HepG2 (cell line): ENCODE measurements around the gene ZKSCAN5. TPM values are rescaled to one million over a fixed set of nuclear protein-coding genes. Genes with fewer than 3 reads are reported as not detected.

ENCODE experiments used
- PRMT3 ChIP-seq: sonication (generic); formaldehyde crosslinking; IDR thresholded peaks from 2 replicates; pipeline ENCODE4 v1.8.1; 2022; ENCODE audit warnings: low read depth, mild to moderate bottlenecking, moderate library complexity, missing genetic modification reagents, borderline replicate concordance
- SPEN ChIP-seq: sonication (generic); formaldehyde crosslinking; IDR thresholded peaks from 2 replicates; pipeline ENCODE4 v1.5.1; 2020; ENCODE audit warnings: low read depth, mild to moderate bottlenecking, missing genetic modification reagents
- ZFY ChIP-seq: sonication (generic); formaldehyde crosslinking; IDR thresholded peaks from 2 replicates; pipeline ENCODE4 v1.4.0; 2020; ENCODE audit warnings: missing genetic modification reagents
- ZNF331 ChIP-seq: sonication (generic); formaldehyde crosslinking; IDR thresholded peaks from 2 replicates; pipeline ENCODE4 v1.4.0; 2020; ENCODE audit warnings: missing genetic modification reagents
- ZNF652 ChIP-seq: IDR thresholded peaks from 2 replicates; pipeline ENCODE4 v1.6.1; 2016; ENCODE audit warnings: low read depth, borderline replicate concordance
- ZNF772 ChIP-seq: sonication (generic); formaldehyde crosslinking; IDR thresholded peaks from 2 replicates; pipeline ENCODE4 v1.5.0; 2020; ENCODE audit warnings: mild to moderate bottlenecking, missing genetic modification reagents
- polyA plus RNA-seq, 8 experiments: library from polyadenylated mRNA; depleted of rRNA in 3 of 8; stranded (reverse) in 7 of 8; unstranded in 1 of 8; fragments of >200 nt; fragmentation: Illumina TruSeq in 4 of 8; extraction: Trizol in 4 of 8; gene quantifications; 2 replicates each; pipeline versions ENCODE4 v1.2.1 to v1.2.3, GENCODE V29; 2011 to 2016; ENCODE audit warnings: low read depth in 4 of 8, missing spikeins in 1 of 8, mixed read lengths in 1 of 8; ENCODE audit not compliant: insufficient read depth in 1 of 8
- total RNA-seq, 5 experiments: library from RNA; depleted of rRNA; stranded (reverse); fragments of >200 nt; fragmentation: Illumina TruSeq; extraction: Trizol; gene quantifications; 2 replicates each; pipeline ENCODE4 v1.2.3, GENCODE V29; 2016; ENCODE audit warnings: low read depth in 1 of 5
- TF ChIP-seq, protein P1 (sequence below): sonication (generic); formaldehyde crosslinking; IDR thresholded peaks from 2 replicates; pipeline ENCODE4 v1.8.0; 2022; ENCODE audit warnings: missing genetic modification reagents, mild to moderate bottlenecking, borderline replicate concordance
- TF ChIP-seq, protein P2 (sequence below): sonication (generic); formaldehyde crosslinking; IDR thresholded peaks from 2 replicates; pipeline ENCODE4 v1.5.0; 2020; ENCODE audit warnings: mild to moderate bottlenecking, missing genetic modification reagents, borderline replicate concordance
- TF ChIP-seq, protein P3 (sequence below): IDR thresholded peaks from 2 replicates; pipeline ENCODE4 v1.6.1; 2016; ENCODE audit warnings: mild to moderate bottlenecking, missing biosample characterization, missing genetic modification reagents
- TF ChIP-seq, protein P4 (sequence below): sonication (generic); formaldehyde crosslinking; IDR thresholded peaks from 2 replicates; pipeline ENCODE4 v1.4.0; 2020; ENCODE audit warnings: mild to moderate bottlenecking, missing genetic modification reagents

ZKSCAN5 gene
- total and polyA plus RNA-seq, 2 of the 13 experiments (the other 11 are each of a cell fraction or from before 2014, with no cell fraction given), result 5.5 to 11.7 TPM

DNA sequence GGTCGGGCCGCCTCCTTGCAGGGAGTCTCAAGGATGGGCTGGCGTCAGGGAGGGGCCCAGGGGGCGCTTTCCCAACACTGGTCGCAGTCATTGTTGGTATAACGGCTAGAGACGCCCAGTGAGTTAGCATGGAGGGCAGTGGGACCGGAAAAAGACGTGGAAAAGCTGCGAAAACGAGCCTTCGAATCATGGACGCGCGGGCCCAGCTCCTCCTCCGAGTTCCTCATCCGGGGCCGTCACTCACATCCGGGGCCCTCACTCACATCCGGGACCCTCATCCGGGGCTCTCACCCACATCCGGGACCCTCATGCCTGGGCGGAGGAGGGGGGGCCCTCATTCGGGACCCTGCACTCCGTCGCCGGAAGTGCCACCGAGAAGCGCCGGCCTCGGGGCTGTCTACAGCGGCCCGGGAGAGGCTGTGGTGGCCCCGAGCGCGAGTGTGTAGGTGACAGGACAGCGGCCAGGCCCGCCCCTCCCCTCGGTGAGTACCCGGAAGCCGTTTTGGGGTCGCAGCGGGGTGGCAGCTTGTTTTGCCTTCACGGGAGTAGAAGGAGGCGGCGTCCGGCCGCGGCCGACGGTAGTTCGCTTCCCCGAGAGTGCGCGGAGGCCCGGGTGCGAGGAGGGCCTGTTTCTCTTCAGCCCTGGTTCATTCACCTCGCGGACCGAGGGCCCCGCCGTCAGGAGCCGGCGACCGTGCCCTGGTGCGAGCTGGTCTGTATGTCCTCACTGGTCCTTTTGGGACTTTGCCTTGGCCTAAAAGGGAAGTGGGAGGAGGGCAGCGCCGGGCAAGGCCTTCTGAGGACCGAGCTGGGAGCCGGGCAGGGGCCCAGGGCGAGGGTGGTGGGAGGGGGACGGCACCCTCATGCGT is 54.1 kb downstream of the ZKSCAN5 start, which contains the start of gene ZNF655 (continued):
- TF ChIP-seq ZNF652 (0 out of 2 replicates have a peak, but pooled peaks have one; percentile 9), ZNF772 (CRISPR knock-in tag) (peak; percentile 72; the same call in 1 of the 2 replicates), SPEN (peak; percentile 99; the same call in 1 of the 2 replicates), ZNF331 (no peak), ZFY (CRISPR knock-in tag) (peak; percentile 95), PRMT3 (CRISPR knock-in tag) (no peak)
- TF ChIP-seq, protein P1, sequence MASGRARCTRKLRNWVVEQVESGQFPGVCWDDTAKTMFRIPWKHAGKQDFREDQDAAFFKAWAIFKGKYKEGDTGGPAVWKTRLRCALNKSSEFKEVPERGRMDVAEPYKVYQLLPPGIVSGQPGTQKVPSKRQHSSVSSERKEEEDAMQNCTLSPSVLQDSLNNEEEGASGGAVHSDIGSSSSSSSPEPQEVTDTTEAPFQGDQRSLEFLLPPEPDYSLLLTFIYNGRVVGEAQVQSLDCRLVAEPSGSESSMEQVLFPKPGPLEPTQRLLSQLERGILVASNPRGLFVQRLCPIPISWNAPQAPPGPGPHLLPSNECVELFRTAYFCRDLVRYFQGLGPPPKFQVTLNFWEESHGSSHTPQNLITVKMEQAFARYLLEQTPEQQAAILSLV (CRISPR knock-in tag), result peak; percentile 39; the same call in 1 of the 2 replicates
- TF ChIP-seq, protein P2, sequence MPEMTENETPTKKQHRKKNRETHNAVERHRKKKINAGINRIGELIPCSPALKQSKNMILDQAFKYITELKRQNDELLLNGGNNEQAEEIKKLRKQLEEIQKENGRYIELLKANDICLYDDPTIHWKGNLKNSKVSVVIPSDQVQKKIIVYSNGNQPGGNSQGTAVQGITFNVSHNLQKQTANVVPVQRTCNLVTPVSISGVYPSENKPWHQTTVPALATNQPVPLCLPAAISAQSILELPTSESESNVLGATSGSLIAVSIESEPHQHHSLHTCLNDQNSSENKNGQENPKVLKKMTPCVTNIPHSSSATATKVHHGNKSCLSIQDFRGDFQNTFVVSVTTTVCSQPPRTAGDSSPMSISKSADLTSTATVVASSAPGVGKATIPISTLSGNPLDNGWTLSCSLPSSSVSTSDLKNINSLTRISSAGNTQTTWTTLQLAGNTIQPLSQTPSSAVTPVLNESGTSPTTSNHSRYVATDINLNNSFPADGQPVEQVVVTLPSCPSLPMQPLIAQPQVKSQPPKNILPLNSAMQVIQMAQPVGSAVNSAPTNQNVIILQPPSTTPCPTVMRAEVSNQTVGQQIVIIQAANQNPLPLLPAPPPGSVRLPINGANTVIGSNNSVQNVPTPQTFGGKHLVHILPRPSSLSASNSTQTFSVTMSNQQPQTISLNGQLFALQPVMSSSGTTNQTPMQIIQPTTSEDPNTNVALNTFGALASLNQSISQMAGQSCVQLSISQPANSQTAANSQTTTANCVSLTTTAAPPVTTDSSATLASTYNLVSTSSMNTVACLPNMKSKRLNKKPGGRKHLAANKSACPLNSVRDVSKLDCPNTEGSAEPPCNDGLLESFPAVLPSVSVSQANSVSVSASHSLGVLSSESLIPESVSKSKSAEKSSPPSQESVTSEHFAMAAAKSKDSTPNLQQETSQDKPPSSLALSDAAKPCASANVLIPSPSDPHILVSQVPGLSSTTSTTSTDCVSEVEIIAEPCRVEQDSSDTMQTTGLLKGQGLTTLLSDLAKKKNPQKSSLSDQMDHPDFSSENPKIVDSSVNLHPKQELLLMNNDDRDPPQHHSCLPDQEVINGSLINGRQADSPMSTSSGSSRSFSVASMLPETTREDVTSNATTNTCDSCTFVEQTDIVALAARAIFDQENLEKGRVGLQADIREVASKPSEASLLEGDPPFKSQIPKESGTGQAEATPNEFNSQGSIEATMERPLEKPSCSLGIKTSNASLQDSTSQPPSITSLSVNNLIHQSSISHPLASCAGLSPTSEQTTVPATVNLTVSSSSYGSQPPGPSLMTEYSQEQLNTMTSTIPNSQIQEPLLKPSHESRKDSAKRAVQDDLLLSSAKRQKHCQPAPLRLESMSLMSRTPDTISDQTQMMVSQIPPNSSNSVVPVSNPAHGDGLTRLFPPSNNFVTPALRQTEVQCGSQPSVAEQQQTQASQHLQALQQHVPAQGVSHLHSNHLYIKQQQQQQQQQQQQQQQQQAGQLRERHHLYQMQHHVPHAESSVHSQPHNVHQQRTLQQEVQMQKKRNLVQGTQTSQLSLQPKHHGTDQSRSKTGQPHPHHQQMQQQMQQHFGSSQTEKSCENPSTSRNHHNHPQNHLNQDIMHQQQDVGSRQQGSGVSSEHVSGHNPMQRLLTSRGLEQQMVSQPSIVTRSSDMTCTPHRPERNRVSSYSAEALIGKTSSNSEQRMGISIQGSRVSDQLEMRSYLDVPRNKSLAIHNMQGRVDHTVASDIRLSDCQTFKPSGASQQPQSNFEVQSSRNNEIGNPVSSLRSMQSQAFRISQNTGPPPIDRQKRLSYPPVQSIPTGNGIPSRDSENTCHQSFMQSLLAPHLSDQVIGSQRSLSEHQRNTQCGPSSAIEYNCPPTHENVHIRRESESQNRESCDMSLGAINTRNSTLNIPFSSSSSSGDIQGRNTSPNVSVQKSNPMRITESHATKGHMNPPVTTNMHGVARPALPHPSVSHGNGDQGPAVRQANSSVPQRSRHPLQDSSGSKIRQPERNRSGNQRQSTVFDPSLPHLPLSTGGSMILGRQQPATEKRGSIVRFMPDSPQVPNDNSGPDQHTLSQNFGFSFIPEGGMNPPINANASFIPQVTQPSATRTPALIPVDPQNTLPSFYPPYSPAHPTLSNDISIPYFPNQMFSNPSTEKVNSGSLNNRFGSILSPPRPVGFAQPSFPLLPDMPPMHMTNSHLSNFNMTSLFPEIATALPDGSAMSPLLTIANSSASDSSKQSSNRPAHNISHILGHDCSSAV, result 0 out of 2 replicates have a peak, but pooled peaks have one; percentile 65
- TF ChIP-seq, protein P3, sequence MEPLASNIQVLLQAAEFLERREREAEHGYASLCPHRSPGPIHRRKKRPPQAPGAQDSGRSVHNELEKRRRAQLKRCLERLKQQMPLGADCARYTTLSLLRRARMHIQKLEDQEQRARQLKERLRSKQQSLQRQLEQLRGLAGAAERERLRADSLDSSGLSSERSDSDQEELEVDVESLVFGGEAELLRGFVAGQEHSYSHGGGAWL (CRISPR knock-in tag), result peak; percentile 23
- TF ChIP-seq, protein P4, sequence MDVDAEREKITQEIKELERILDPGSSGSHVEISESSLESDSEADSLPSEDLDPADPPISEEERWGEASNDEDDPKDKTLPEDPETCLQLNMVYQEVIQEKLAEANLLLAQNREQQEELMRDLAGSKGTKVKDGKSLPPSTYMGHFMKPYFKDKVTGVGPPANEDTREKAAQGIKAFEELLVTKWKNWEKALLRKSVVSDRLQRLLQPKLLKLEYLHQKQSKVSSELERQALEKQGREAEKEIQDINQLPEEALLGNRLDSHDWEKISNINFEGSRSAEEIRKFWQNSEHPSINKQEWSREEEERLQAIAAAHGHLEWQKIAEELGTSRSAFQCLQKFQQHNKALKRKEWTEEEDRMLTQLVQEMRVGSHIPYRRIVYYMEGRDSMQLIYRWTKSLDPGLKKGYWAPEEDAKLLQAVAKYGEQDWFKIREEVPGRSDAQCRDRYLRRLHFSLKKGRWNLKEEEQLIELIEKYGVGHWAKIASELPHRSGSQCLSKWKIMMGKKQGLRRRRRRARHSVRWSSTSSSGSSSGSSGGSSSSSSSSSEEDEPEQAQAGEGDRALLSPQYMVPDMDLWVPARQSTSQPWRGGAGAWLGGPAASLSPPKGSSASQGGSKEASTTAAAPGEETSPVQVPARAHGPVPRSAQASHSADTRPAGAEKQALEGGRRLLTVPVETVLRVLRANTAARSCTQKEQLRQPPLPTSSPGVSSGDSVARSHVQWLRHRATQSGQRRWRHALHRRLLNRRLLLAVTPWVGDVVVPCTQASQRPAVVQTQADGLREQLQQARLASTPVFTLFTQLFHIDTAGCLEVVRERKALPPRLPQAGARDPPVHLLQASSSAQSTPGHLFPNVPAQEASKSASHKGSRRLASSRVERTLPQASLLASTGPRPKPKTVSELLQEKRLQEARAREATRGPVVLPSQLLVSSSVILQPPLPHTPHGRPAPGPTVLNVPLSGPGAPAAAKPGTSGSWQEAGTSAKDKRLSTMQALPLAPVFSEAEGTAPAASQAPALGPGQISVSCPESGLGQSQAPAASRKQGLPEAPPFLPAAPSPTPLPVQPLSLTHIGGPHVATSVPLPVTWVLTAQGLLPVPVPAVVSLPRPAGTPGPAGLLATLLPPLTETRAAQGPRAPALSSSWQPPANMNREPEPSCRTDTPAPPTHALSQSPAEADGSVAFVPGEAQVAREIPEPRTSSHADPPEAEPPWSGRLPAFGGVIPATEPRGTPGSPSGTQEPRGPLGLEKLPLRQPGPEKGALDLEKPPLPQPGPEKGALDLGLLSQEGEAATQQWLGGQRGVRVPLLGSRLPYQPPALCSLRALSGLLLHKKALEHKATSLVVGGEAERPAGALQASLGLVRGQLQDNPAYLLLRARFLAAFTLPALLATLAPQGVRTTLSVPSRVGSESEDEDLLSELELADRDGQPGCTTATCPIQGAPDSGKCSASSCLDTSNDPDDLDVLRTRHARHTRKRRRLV (CRISPR knock-in tag), result peak; percentile 59
